Keratinocyte (primary cell): ENCODE measurements around the gene PPP3CB.

Experiments
- CTCF ChIP-seq, 3 experiments: IDR thresholded peaks in 1 of 3; conservative IDR thresholded peaks in 1 of 3; optimal IDR thresholded peaks in 1 of 3; 2 replicates in 2 of 3; 3 replicates in 1 of 3; pipeline versions ENCODE3 to v1.5.1; 2011; ENCODE audit warnings: low read length in 3 of 3, mild to moderate bottlenecking in 3 of 3, moderate library complexity in 2 of 3, control low read depth in 1 of 3, inconsistent platforms in 1 of 3; ENCODE audit not compliant: insufficient read depth in 2 of 3; ENCODE audit errors: extremely low read depth in 1 of 3
- EZH2 ChIP-seq: IDR thresholded peaks from one replicate; pipeline ENCODE4 v1.6.1; 2012; ENCODE audit warnings: inconsistent platforms, mild to moderate bottlenecking, low read length, moderate library complexity

DNA sequence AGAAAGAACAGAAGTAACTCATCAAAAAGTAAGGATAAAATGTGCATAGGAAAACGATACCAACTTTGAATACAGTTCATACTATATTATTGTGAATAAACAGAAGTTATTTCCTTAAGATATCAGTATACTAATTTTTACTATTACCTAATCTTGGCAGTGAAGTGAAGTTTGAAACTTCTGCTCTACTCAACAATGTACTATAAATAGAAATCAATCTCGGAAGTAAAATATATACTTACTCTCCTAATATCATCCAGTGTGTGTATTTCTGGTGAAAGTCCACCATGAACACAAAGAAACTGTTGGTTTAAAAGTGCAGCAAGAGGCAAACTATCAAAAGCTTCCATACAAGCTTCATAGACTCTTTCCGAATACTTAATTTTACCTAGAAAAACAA is 24.6 kb downstream of the PPP3CB start:
- no peak for TF ChIP-seq CTCF (optimal IDR thresholded peaks at IDR 0.05 in 1 of 3, IDR thresholded peaks at IDR 0.05 in 1 of 3, conservative IDR thresholded peaks at IDR 0.05 in 1 of 3; ENCODE audit: extremely low read depth in 1 of 3, insufficient read depth in 2 of 3, low read length in 3 of 3)
- TF ChIP-seq EZH2, result no peak
